ENCODE results near the gene TAX1BP3. TPM values are rescaled to one million over a fixed set of nuclear protein-coding genes. Genes with fewer than 3 reads are reported as not detected.

TAX1BP3 gene
- polyA plus RNA-seq, 3 donors, result 29.6 to 71.8 (median 70.9) TPM

DNA sequence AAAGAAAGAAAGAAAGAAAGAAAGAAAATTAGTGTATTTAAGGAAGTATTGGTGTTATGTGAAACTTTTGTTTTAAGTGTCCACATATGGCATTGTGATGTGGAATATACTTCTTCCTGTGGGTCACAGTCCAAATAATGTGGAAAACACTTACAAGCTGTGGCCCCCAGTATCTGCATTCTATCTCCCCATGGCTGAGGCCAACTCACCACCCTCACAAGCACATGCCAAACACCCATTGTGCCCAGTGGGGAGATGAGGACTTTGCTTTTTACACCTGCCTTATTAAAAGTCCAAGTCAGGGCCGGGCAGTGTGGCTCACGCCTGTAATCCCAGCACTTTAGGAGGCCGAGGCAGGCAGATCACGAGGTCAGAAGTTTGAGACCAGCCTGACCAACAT lies 31.6 kb upstream of the TAX1BP3 start:
- peaks cover 0 to 12% of the 10 kb centered on the region in 2 donors for H3K9me3 ChIP-seq (replicated peaks in 1 of 2; ENCODE audit: control insufficient read depth in 1 of 2, insufficient read depth in 1 of 2, low read length in 2 of 2)
- Mint-ChIP-seq H3K27ac (no peak overlapping the region), H3K4me3 (no peak overlapping the region), H3K4me1 (peaks cover 20% of the 10 kb centered on the region), H3K9me3 (peaks cover 0 to 23% (median 12%) of the 10 kb centered on the region in 7 donors), H3K27me3 (ENCODE audit: low read depth in 3 of 3) (peaks cover 12 to 17% (median 15%) of the 10 kb centered on the region in 3 donors), H3K36me3 (peaks cover 0 to 3% of the 10 kb centered on the region in 2 donors)
- no peaks in the 10 kb centered on the region for H3K36me3 ChIP-seq (replicated peaks in 1 of 2; ENCODE audit: control insufficient read depth in 1 of 2, insufficient read depth in 2 of 2, low read length in 2 of 2)
- no peaks in the 10 kb centered on the region for H3K79me2 ChIP-seq (ENCODE audit: insufficient read depth, low read length)
- H3K4me2 ChIP-seq (replicated peaks; ENCODE audit: extremely low read depth, low read length, poor library complexity, severe bottlenecking), result no peak overlapping the region
- peaks cover 0 to 7% of the 10 kb centered on the region in 2 donors for H3K27me3 ChIP-seq (ENCODE audit: control insufficient read depth in 2 of 2, insufficient read depth in 2 of 2, low read length in 2 of 2)
- no peak overlapping the region for H3K27ac ChIP-seq (ENCODE audit: low read depth in 1 of 2, low read length in 2 of 2)
- H2AFZ ChIP-seq (ENCODE audit: insufficient read depth, low read depth, low read length, poor library complexity, severe bottlenecking), result no peak overlapping the region
- no peak overlapping the region for H3K9ac ChIP-seq (ENCODE audit: insufficient read depth, low read length, poor library complexity, severe bottlenecking)
- H4K20me1 ChIP-seq (ENCODE audit: insufficient read depth, low read length), result no peaks in the 10 kb centered on the region
- H3K4me1 ChIP-seq (ENCODE audit: control insufficient read depth in 1 of 2, insufficient read depth in 2 of 2, low read length in 2 of 2), result peaks cover 15 to 17% of the 10 kb centered on the region in 2 donors
- H3K4me3 ChIP-seq (replicated peaks in 1 of 3; ENCODE audit: low read depth in 2 of 3, low read length in 3 of 3), result no peak overlapping the region
- no peak for TF ChIP-seq CTCF (IDR thresholded peaks at IDR 0.05)
- intact Hi-C loops (cut with micrococcal nuclease), result no loop called here
- no peak for DNase-seq
- 96% methylated on average over 4 of the region's 4 CpGs for WGBS (ENCODE audit: insufficient coverage)

- H3K4me3 ChIP-seq (replicated peaks in 1 of 3; ENCODE audit: low read depth in 2 of 3, low read length in 3 of 3), result no peak overlapping the region
- Mint-ChIP-seq H3K27ac (no peak overlapping the region), H3K27me3 (ENCODE audit: low read depth in 3 of 3) (peaks cover 17 to 28% (median 28%) of the 10 kb centered on the region in 3 donors), H3K36me3 (peaks cover 0 to 1% of the 10 kb centered on the region in 2 donors), H3K4me1 (peaks cover 26% of the 10 kb centered on the region), H3K9me3 (peaks cover 0 to 24% (median 12%) of the 10 kb centered on the region in 7 donors), H3K4me3 (no peak overlapping the region)
- H3K27me3 ChIP-seq (ENCODE audit: control insufficient read depth in 2 of 2, insufficient read depth in 2 of 2, low read length in 2 of 2), result peaks cover 0 to 15% of the 10 kb centered on the region in 2 donors
- intact Hi-C loops (cut with micrococcal nuclease), result no loop called here
- H4K20me1 ChIP-seq (ENCODE audit: insufficient read depth, low read length), result no peaks in the 10 kb centered on the region
- H3K9me3 ChIP-seq (replicated peaks in 1 of 2; ENCODE audit: control insufficient read depth in 1 of 2, insufficient read depth in 1 of 2, low read length in 2 of 2), result peaks cover 0 to 12% of the 10 kb centered on the region in 2 donors
- H3K36me3 ChIP-seq (replicated peaks in 1 of 2; ENCODE audit: control insufficient read depth in 1 of 2, insufficient read depth in 2 of 2, low read length in 2 of 2), result no peaks in the 10 kb centered on the region
- DNase-seq, result no peak
- no peak overlapping the region for H2AFZ ChIP-seq (ENCODE audit: insufficient read depth, low read depth, low read length, poor library complexity, severe bottlenecking)
- no peak overlapping the region for H3K27ac ChIP-seq (ENCODE audit: low read depth in 1 of 2, low read length in 2 of 2)
- H3K4me1 ChIP-seq (ENCODE audit: control insufficient read depth in 1 of 2, insufficient read depth in 2 of 2, low read length in 2 of 2), result peaks cover 16 to 23% of the 10 kb centered on the region in 2 donors
- H3K79me2 ChIP-seq (ENCODE audit: insufficient read depth, low read length), result no peaks in the 10 kb centered on the region
- H3K4me2 ChIP-seq (replicated peaks; ENCODE audit: extremely low read depth, low read length, poor library complexity, severe bottlenecking), result no peak overlapping the region
- TF ChIP-seq CTCF (IDR thresholded peaks at IDR 0.05), result no peak
- no CpG with 5 or more reads among the region's 4 CpGs for WGBS (ENCODE audit: insufficient coverage)
- H3K9ac ChIP-seq (ENCODE audit: insufficient read depth, low read length, poor library complexity, severe bottlenecking), result no peak overlapping the region
Measured at GRCh38 chr17:3698139-3698538, 29.8 kb upstream of the TAX1BP3 start.
